GM20431 (cell line): Measurements from ENCODE around the gene SOX10.

Source experiments
- in situ Hi-C: fragments of 300-500 bp; cut with MseI, MboI; formaldehyde crosslinking; loops from one replicate; pipeline ENCODE4 v1.15.0; 2020; ENCODE audit warnings: low sequenced_read_pairs; ENCODE audit not compliant: unreplicated experiment

The SOX10 gene

GRCh38 chr22:37933711-37934376 is 50.5 kb downstream of the SOX10 start:
- in situ Hi-C loops, result no loop called here

- in situ Hi-C loops, result no loop called here
Measured at GRCh38 chr22:37932821-37933578, 51.4 kb downstream of the SOX10 start.

GRCh38 chr22:37932401-37932800 is 52.0 kb downstream of the SOX10 start:
- in situ Hi-C loops, result no loop called here

DNA sequence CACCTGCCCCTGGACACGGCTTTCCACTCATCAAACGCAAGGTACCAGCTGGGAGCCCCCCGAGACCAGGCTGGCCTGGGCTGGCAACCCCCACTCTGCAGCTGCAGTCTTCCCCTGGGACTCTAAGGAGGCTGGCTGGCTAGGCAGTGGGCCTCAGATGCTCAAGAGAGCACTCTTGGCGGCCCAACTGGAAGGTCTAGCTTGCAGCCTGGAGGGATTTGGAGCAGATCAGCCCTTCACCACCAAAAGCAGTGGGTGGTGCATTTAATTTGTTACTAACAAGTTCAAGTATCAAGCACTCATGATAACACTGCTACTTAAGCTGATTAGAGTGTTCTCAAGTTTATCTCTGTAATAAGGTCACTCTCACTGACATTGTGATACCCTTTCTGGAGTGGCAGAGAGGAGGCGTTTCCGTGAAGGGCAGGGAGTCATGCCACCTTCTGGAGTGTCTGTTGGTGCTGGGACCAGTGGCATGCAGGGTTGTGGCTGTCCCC is 52.4 kb downstream of the SOX10 start:
- in situ Hi-C loops, result no loop called here

DNA sequence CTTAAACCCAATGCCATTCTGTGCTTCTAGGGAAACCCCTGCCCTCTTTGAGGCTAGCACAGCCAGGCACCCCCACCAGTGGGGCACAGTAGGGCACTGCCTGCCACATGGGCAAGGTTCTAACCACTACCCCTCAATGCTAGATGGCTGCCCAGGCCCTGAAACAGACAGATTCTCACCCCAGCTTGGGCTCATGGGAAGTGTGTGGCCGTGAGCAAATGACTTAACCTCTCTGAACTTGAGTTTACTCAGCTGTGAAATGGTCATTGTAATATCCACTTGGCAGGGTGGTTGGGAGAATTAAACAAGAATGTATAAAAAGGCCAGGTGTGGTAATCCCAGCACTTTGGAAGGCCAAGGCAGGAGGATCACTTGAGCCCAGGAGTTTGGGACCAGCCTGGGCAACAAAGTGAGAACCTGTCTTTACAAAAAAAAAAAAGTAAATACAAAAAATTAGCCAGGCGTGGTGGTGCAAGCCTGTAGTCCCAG is 53.4 kb downstream of the SOX10 start:
- in situ Hi-C loops, result no loop called here

- in situ Hi-C loops, result no loop called here
Measured at GRCh38 chr22:37930270-37930951, 53.9 kb downstream of the SOX10 start.

- in situ Hi-C loops, result no loop called here
Measured at GRCh38 chr22:37929390-37929789, 55.0 kb downstream of the SOX10 start.

DNA sequence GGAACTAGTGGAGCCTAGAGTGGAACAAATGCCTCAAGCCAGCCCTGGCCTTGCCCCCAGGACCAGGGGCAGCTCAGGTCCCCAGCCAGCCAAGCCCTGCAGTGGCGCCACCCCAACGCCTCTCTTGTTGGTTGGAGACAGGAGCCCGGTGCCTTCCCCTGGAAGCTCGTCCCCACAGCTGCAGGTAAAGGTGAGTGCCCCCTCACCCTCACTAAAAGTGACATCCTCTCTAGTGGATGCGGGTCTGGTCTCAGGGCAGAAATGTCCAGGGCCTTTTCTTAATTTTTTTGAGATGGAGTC is 56.8 kb downstream of the SOX10 start:
- in situ Hi-C loops, result no loop called here

GRCh38 chr22:37926771-37927636 is 57.4 kb downstream of the SOX10 start:
- in situ Hi-C loops, result no loop called here

DNA sequence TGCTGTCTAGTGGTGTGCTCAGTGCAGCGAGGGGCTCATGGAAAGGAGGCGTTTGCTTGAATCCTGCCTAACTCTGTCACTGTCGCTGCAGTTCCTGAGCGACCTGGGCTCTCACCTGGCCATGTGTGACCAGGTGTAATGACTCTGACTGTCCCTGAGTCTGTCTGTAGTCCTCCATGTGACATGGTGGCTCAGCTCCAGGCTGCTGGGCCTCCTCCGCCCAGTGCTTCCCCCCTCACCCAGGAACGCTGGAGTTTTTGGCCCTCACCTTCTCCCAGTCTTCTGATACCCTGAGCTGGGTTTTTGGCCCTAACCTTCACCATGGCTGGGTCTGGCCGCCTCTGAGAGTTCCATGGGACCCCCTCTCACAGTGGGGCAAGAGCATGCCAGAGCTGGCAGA is 58.0 kb downstream of the SOX10 start:
- in situ Hi-C loops, result no loop called here

GRCh38 chr22:37925767-37926166 is 58.6 kb downstream of the SOX10 start:
- in situ Hi-C loops, result no loop called here

DNA sequence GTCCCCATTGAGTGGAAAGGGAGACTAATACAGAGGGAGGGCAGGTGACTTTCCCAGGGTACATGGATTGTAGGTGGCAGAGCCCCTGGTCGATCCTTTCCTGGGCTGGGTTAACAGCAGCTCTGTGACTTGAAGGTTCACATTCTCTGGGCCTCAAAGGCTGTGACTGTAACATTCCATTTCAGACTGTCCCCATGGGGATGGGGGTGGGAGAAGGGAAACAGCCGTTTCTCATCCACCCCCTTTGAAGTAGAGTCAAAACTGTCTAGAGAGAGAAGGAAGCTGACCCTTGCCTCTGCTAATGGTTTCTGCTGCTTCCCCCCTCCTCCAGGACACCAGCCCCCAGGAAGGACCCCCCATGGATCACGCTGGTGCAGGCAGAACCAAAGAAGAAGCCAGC is 59.0 kb downstream of the SOX10 start:
- in situ Hi-C loops, result no loop called here

- in situ Hi-C loops, result no loop called here
Measured at GRCh38 chr22:37924386-37925065, 59.8 kb downstream of the SOX10 start.

DNA sequence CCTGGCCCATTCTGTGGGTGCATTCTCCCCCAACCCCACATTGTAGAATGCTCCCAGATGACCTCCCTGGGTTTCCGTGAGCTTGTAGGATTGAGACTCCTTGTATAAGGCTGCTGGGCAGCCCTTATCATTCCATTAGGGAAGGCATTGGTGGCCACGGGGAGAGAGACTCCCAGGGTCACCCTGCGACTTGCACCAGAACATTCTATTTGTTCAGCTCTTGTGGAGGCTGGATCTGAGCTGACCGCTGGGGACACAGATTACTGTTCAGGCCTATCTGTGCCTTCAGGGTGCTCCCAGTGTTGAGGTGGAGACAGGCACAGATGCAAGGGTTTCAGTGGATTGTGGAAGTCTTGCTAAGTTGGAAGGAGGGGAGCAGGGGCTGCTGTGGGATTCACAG is 60.4 kb downstream of the SOX10 start:
- in situ Hi-C loops, result no loop called here
